22Rv1 (cell line): ENCODE measurements around the gene SLC15A3.

Experiments
- H3K27ac ChIP-seq: fragments of 450-650 bp; 2 replicates; pipeline ENCODE4 v1.5.1; 2017
- ZFX ChIP-seq: fragments of 450-650 bp; IDR thresholded peaks from 2 replicates; pipeline ENCODE4 v1.6.1; 2017; ENCODE audit warnings: antibody characterized with exemption, borderline replicate concordance
- TF ChIP-seq, protein P1 (sequence below): fragments of 450-650 bp; IDR thresholded peaks from 2 replicates; pipeline ENCODE4 v1.5.1; 2017; ENCODE audit warnings: mild to moderate bottlenecking

SLC15A3 gene

DNA sequence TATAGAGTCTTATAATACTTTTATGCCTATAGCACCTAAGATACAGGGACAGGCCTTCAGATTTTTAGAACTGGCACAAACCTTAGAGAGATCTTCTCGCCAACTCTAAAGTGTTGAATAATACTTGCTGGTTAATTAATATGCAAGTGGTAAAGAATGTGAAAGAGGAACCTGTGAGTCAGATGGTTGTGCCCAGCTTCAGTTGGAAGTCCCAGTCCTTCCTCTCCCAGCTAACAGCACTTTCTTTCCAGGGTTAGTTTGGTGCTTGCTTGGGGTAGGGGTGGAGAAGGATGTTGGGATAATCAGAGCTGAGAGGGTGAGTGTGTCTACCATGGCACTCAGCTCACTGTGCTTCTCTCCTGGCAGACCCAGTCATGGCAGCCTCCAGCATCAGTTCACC is 32.7 kb downstream of the SLC15A3 start:
- TF ChIP-seq, protein P1, sequence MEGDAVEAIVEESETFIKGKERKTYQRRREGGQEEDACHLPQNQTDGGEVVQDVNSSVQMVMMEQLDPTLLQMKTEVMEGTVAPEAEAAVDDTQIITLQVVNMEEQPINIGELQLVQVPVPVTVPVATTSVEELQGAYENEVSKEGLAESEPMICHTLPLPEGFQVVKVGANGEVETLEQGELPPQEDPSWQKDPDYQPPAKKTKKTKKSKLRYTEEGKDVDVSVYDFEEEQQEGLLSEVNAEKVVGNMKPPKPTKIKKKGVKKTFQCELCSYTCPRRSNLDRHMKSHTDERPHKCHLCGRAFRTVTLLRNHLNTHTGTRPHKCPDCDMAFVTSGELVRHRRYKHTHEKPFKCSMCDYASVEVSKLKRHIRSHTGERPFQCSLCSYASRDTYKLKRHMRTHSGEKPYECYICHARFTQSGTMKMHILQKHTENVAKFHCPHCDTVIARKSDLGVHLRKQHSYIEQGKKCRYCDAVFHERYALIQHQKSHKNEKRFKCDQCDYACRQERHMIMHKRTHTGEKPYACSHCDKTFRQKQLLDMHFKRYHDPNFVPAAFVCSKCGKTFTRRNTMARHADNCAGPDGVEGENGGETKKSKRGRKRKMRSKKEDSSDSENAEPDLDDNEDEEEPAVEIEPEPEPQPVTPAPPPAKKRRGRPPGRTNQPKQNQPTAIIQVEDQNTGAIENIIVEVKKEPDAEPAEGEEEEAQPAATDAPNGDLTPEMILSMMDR, result no peak
- TF ChIP-seq ZFX, result no peak
- no peak overlapping the region for H3K27ac ChIP-seq

DNA sequence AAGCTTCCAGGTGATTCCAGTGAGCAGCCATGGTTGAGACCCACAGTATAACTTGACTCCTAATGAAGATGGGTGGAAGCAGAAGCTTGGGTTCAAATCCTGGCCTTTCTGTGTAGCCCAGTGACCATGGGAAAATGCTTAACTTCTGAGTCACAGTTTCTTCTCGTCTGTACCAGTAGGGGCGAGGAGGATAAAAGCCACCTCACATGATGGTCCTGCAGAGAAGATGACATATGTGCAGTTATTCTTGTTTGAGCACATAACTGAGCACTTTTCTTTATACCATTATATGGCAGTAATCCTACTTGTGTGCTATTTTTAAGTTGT is 33.1 kb downstream of the SLC15A3 start:
- no peak overlapping the region for H3K27ac ChIP-seq
- TF ChIP-seq ZFX, result no peak
- TF ChIP-seq, protein P1, result no peak

DNA sequence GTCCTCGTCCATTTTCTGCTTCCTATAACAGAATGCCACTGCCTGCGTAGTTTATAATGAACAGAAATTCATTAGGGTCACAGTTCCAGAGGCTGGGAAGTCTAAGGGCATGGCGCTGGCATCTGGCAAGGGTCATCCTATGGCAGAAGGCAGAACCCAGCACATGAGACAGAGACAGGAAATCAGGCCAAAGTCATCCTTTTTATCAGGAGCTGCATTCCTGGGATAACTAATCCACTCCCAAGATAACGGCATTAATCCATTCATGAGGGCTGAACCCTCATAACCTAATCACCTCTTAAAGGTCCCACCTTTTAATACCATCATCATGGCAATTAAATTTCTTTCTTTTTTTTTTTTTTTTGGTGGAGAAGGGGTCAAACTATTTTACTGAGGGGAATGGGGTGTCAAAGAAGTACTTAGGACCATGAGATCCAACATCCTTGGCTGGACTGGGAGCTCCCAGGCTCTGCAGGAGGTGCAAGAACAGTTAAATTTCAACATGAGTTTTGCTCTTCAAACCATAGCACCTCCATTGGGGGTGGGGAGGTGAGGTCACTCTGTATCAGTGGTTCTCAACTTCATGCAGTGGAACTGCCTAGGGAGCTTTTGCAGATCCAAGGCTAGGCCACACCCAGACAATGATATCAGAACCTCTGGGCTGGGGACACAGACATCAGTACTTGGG is 33.6 kb downstream of the SLC15A3 start:
- H3K27ac ChIP-seq, result no peak overlapping the region
- no peak for TF ChIP-seq ZFX
- TF ChIP-seq, protein P1, result no peak

DNA sequence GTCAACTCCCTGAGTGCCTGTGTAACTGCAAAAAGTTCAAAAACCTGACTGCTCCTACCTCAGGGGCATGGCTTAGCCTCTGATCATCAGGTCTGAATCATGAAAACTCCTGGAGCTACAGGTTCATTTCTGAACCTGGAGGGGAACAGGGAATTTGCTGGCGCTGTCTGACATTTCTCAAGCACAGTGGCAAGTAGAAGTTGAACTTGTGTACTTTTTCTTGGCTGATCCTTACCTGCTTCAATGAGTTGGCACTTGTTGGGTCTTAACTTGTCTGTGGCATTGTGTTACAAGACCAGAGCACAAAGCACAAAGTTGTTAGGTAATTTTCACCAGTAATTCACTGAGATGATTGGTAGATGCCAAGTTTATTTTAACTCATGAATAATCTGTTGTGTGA is 34.7 kb downstream of the SLC15A3 start:
- TF ChIP-seq, protein P1, result no peak

DNA sequence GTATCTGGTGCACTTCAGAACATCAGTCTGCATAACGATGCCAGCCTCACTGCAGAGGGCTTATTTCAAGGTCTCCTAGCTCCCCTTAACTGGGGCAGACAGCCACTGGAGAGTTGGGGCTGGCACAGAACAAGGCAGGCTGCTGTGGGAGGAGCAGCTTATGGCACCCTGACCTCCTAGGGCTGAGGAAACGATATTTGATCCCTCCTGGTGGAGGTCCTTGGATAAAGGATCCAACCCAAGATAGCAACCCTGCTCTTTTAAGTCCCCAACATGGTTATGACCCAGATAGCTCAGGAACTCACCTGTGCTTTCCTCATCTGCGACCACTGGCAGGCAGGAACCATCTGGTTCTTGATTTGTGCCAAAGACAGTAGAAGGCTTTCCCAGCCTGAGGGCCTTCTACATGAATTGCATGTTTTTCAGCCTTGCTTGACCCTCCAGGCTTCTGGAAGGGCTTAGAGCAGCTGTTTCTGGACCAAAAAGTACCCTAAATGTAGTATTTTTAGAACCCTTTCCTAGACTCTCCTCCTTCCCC is 35.2 kb downstream of the SLC15A3 start:
- no peak overlapping the region for H3K27ac ChIP-seq
- TF ChIP-seq, protein P1, result no peak
- no peak for TF ChIP-seq ZFX

More for the DNA sequence above, 34.7 kb downstream of the SLC15A3 start:
- H3K27ac ChIP-seq, result no peak overlapping the region

DNA sequence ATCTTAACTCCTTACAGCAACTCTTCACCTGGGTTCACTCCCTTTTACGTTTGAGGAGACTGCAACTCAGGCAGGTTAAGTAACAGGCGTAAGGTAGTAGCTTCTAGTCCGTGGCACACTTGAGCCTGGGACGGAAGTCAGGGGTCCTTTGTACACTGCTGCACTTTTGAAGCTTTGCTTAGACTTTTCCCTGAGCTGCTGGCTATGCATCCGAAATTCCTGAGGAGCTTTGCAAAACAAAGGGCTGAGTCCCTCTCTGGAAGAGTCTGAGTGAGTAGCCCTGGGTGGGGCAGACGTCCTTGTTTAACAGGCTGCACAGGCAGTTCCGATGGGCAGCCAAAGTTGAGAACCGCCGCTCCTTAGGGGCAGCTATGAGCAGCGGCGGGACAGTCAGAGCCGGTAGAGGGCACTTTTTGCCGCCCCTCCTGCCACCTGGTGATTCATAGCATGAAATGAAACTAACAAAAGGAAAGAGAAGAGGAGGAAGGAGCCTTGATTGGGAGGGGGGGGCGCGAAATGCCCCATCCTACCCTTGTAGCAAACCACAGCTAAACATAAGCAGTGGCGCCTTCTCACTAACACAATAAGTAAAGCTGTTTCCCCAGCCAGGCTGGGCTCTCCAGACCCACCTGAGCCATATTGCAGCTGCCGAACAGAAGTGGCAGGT is 36.6 kb downstream of the SLC15A3 start:
- TF ChIP-seq, protein P1, result no peak
- TF ChIP-seq ZFX, result no peak
- 0 out of 2 replicates have a peak overlapping the region, but pooled peaks have one; percentile 71 for H3K27ac ChIP-seq

DNA sequence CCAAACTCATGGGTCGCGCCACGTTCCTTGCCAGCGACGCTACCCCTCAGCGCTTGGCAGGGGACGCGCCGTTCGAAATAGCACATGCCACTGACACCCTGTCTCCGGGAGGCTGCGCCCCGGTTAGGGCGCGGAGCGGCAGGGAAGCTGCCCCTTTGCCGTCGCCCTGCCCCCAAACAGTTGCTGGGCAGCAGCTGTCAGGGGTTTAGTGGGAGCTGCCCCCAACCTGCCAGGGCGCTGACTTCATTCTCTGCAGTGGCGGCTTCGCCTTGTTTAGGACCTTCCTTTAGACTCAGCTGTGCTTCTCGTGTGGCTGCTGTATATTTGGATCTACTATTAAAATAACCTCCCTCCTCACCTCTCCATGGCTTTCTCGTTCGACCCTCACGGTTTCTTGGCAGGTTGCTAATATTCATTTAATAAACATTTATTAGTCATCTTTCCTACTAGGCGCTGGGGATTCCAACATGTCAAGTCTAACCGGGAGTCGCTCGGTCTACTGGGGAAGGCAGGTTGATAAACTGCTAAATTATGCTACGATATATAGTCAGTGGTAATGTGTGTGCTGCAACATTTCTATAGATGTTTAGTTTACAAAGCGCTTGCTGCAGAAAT is 37.2 kb downstream of the SLC15A3 start:
- H3K27ac ChIP-seq, result peak overlapping the region; percentile 71
- TF ChIP-seq, protein P1, result no peak
- no peak for TF ChIP-seq ZFX
